Lung (tissue), 12 donors: ENCODE measurements around the gene MIF4GD. TPM values are rescaled to one million over a fixed set of nuclear protein-coding genes. Genes with fewer than 3 reads are reported as not detected.
"Not testable (repeated sequence)": the region's sequence is repeated elsewhere in the genome, so short reads cannot be mapped to it uniquely, and the experiment has no call there.

Experiments
- ATAC-seq: fragments of 200-7000 bp; cut with Tn5 transposase; one replicate; pipeline ENCODE4 v1.9.1; 2020; ENCODE audit warnings: moderate number of reproducible peaks; ENCODE audit not compliant: insufficient read depth, low FRiP score
- DNase-seq, 3 donors: peaks; one replicate each; pipeline ENCODE4 v3.0.0-alpha.2; 2013 to 2017
- H3K27ac ChIP-seq, 2 donors: one replicate each; pipeline ENCODE4 v1.5.1; 2013; ENCODE audit warnings: mild to moderate bottlenecking in 2 of 2, moderate library complexity in 2 of 2, control low read depth in 1 of 2, inconsistent platforms in 1 of 2, low read depth in 1 of 2, low read length in 1 of 2
- H3K27me3 ChIP-seq, 3 donors: one replicate each; pipeline ENCODE4 v1.5.1; 2013; ENCODE audit warnings: low read length in 2 of 3; ENCODE audit not compliant: control insufficient read depth in 3 of 3, insufficient read depth in 3 of 3
- H3K36me3 ChIP-seq, 4 donors: one replicate each; pipeline ENCODE4 v1.5.1; 2013; ENCODE audit warnings: low read length in 4 of 4, mild to moderate bottlenecking in 1 of 4, moderate library complexity in 1 of 4; ENCODE audit not compliant: control insufficient read depth in 4 of 4, insufficient read depth in 4 of 4
- H3K4me1 ChIP-seq, 5 donors: one replicate each; pipeline ENCODE4 v1.5.1; 2013; ENCODE audit warnings: low read length in 5 of 5, mild to moderate bottlenecking in 2 of 5, moderate library complexity in 1 of 5; ENCODE audit not compliant: control insufficient read depth in 5 of 5, insufficient read depth in 5 of 5
- H3K4me3 ChIP-seq: one replicate; pipeline ENCODE4 v1.5.1; 2013; ENCODE audit warnings: mild to moderate bottlenecking, control low read depth, moderate library complexity
- H3K9ac ChIP-seq, 2 donors: one replicate each; pipeline ENCODE4 v1.5.1; 2013; ENCODE audit warnings: low read length in 2 of 2, control low read depth in 1 of 2; ENCODE audit not compliant: insufficient read depth in 1 of 2
- H3K9me3 ChIP-seq, 4 donors: one replicate each; pipeline ENCODE4 v1.5.1; 2013; ENCODE audit warnings: low read length in 3 of 4, mild to moderate bottlenecking in 1 of 4, moderate library complexity in 1 of 4; ENCODE audit not compliant: control insufficient read depth in 4 of 4, insufficient read depth in 3 of 4
- WGBS, 2 donors: extraction: QIAGEN DNeasy Blood & Tissue Kit; methylation state at CpG; one replicate each; pipeline ENCODE4 v1.1.7; 2013; 5-methylcytosine and 5-hydroxymethylcytosine counted together
- polyA plus RNA-seq, 2 donors: library from polyadenylated mRNA; stranded (reverse); fragments of 200-250 nt; gene quantifications; one replicate each; pipeline ENCODE4 v1.2.1, GENCODE V29; 2013
- total RNA-seq, 2 donors: library from RNA; depleted of rRNA in 1 of 2; stranded (reverse); fragments of >200 nt in 1 of 2; gene quantifications; one replicate each; pipeline ENCODE4 v1.2.1, GENCODE V29; 2014 to 2021
- TF ChIP-seq, protein P1 (sequence below): IDR thresholded peaks from 2 replicates; pipeline ENCODE4 v1.5.1; 2012; ENCODE audit warnings: mild to moderate bottlenecking; ENCODE audit errors: control extremely low read depth, extremely low read depth
- donor health status: control.
- donor health status: control.
- donor health status: Bipolar disorder and iron deficiency.
- donor health status: healthy.
- donor health status: DM: yes; HTN: yes; CAD: no.

MIF4GD gene
- total and polyA plus RNA-seq, 4 donors, result 9.7 to 34.8 (median 23.0) TPM

DNA sequence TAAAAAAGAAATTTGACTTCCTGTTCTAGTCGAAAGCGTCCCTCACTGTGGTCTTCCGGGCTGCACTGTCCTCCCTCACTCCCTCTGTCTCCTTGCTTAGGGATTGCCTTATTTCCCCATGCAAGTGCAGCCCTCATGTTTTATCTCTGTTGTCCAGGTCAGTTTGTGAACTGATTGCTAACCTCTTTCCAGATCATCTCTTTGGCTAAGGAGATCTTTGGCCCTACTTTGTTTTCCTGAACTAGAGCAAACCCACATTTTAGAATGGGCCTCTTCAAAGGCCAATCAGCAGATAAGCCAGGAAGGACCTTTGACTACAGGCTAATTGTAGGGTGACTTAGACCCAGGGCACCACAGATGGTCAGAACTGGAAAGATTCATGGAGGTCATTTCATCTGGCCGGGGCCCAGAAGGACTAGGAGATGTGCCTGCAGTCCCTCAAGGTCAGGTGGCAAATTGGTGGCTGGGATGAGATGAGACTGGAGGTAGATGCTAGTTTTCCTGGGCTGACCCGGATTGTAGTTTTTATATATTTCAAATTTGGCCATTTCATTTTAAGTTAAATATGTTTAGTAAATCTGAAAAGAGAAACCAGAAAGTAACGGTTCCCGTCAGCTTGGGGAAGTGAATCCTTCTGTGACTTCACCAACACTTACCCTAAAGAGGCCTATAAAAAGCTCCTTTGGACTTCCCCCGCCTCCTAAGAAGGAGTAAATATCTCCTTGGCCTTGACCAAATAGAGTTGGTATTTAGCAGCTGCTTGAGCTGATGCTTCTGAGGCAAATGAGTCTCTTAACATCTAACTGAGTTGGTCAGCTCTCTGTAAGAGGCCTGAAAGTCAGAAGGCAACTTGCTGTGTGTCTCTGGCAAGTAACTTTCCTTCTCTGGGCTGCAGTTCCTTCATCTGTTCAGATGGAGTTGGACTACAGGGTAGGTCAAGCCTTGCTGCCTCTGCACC lies 24.4 kb upstream of the MIF4GD start:
- Histone ChIP-seq H3K4me3 (no peak overlapping the region), H3K27ac (peak overlapping the region in 1 of 2 donors; percentile 61), H3K9ac (no peak overlapping the region), H3K4me1 (no peaks in the 10 kb centered on the region), H3K36me3 (no peaks in the 10 kb centered on the region), H3K9me3 (no peaks in the 10 kb centered on the region), H3K27me3 (no peaks in the 10 kb centered on the region)
- ATAC-seq (peak; percentile 38), DNase-seq (no peak)
- TF ChIP-seq, protein P1, sequence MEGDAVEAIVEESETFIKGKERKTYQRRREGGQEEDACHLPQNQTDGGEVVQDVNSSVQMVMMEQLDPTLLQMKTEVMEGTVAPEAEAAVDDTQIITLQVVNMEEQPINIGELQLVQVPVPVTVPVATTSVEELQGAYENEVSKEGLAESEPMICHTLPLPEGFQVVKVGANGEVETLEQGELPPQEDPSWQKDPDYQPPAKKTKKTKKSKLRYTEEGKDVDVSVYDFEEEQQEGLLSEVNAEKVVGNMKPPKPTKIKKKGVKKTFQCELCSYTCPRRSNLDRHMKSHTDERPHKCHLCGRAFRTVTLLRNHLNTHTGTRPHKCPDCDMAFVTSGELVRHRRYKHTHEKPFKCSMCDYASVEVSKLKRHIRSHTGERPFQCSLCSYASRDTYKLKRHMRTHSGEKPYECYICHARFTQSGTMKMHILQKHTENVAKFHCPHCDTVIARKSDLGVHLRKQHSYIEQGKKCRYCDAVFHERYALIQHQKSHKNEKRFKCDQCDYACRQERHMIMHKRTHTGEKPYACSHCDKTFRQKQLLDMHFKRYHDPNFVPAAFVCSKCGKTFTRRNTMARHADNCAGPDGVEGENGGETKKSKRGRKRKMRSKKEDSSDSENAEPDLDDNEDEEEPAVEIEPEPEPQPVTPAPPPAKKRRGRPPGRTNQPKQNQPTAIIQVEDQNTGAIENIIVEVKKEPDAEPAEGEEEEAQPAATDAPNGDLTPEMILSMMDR, result no peak
- 39 to 64% methylated on average over 8 of the region's 8 CpGs for WGBS, 2 donors

DNA sequence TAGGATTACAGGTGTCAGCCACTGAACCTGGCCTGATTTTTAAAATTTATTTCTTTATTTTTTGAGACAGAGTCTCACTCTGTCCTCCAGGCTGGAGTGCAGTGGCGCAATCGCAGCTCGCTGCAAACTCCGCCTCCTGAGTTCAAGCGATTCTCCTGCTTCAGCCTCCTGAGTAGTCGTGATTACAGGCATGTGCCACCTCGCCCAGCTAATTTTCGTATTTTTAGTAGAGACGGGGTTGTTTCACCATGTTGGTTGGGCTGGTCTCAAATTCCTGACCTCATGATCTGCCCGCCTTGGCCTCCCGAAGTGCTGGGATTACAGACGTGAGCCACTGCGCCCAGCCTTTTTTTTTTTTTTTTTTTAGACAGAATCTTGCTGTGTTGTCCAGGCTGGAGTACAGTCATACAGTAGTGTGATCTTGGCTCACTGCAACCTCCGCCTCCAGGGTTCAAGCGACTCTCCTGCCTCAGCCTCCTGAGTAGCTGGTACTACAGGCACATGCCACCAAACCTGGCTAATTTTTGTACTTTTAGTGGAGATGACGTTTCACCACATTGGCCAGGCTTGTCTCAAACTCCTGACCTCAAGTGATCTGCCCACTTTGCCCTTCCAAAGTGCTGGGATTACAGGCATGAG lies 21.9 kb upstream of the MIF4GD start:
- not testable (repeated sequence) for ATAC-seq, H3K4me1 ChIP-seq, H3K27me3 ChIP-seq, H3K4me3 ChIP-seq, H3K36me3 ChIP-seq, DNase-seq, H3K9ac ChIP-seq, H3K9me3 ChIP-seq
- WGBS, 2 donors, result 50 to 58% methylated on average over 16 of the region's 16 CpGs
- H3K27ac ChIP-seq, result peak overlapping the region in 1 of 2 donors; percentile 14

DNA sequence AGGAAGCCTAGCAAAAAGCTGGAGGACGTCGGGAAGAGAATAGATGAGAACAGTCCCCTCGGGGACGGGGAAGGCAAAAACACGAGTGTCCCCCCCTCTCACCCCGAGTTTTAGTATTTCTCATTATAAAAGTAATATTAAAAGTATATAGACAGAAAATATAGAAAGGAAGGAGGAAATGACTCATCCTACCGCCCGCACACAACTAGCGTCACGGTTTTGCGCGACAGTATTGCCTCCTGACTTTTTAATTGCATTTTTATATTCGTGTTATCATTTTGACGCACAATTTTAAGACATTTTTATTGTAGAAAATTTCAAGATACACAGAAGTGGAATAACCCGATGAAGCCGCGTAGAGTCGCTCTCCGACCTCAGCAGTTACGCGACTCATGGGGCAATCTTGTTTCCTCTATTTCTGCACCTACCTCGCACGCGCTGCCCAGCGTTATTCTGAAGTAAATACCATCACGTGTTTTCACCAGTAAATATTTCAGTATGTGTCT lies 18.9 kb upstream of the MIF4GD start:
- Histone ChIP-seq H3K9ac (peak overlapping the region in 1 of 2 donors; percentile 85), H3K4me3 (peak overlapping the region; percentile 16), H3K4me1 (peaks cover 0 to 8% (median 0%) of the 10 kb centered on the region in 5 donors), H3K36me3 (peaks cover 0 to 7% (median 2%) of the 10 kb centered on the region in 4 donors), H3K9me3 (no peaks in the 10 kb centered on the region), H3K27me3 (no peaks in the 10 kb centered on the region), H3K27ac (peak overlapping the region; percentile 91 to 93)
- DNase-seq (peak in 2 of 3 donors; percentile 63 to 74), ATAC-seq (no peak)
- TF ChIP-seq, protein P1, result no peak
- 2% methylated on average over 26 of the region's 26 CpGs for WGBS, 2 donors
